ENCODE data around the gene FYN.
"Not testable (repeated sequence)": the region's sequence is repeated elsewhere in the genome, so short reads cannot be mapped to it uniquely, and the experiment has no call there.

The FYN gene

DNA sequence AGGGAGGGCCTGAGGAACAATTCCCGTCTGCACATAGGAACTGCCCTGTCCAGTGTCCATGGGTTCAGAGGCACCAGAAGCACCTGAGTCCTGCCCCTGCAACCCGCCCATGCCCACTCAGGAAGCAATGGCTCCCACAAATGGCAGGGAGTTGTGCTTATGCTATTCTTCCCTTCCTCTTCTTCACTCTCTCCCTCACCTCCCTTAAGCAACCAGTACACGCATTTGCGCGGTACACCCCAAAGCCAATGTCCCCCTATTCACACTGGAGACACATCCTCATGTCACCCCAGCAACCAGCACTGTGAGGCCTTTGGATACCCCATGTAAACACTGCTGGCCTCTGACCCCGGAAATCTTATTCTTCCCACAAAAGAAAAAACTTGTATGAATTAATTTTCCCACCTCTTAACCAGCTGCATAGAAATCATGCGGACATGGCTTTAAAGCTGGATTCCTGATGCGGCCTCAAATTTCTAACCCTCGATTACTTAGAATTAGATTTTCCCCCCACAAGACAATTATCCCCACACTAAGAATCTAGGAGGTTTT lies 30.9 kb downstream of the FYN start:
- H3K27ac ChIP-seq (ENCODE audit: low read depth, low read length): no peak overlapping the region
- no peak overlapping the region for H3K9ac ChIP-seq (ENCODE audit: low read length)
- H3K27me3 ChIP-seq (ENCODE audit: control insufficient read depth, insufficient read depth, low read length): no peaks in the 10 kb centered on the region
- no peaks in the 10 kb centered on the region for H3K36me3 ChIP-seq (ENCODE audit: control insufficient read depth, insufficient read depth, low read length)
- H3K4me3 ChIP-seq (ENCODE audit: low read depth, low read length): no peak overlapping the region
- peaks cover 43% of the 10 kb centered on the region for H3K4me1 ChIP-seq (ENCODE audit: control insufficient read depth, insufficient read depth, low read length)
- no peaks in the 10 kb centered on the region for H3K9me3 ChIP-seq (ENCODE audit: control insufficient read depth, insufficient read depth, low read depth, low read length)

DNA sequence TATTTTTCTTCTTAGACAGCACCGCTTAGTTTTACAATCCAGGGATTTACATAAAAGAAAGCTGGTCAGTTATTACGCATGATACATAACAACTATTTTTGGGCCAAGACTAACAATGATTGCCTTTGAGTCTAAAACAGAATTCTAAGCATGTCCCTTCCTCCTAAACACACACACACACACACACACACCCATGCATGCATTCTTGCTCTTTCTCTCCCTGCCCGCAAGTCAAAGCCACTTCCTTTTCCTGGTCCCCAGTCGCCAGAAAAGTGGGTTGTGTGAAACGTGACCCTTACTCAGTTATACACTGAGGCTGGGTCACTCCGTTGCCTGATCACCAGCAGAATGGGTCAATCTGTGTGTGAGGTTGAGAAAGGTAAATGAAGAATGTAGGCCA lies 31.4 kb downstream of the FYN start:
- Histone ChIP-seq H3K4me3 (ENCODE audit: low read depth, low read length) (no peak overlapping the region), H3K9me3 (ENCODE audit: control insufficient read depth, insufficient read depth, low read depth, low read length) (no peaks in the 10 kb centered on the region), H3K4me1 (ENCODE audit: control insufficient read depth, insufficient read depth, low read length) (peaks cover 43% of the 10 kb centered on the region), H3K36me3 (ENCODE audit: control insufficient read depth, insufficient read depth, low read length) (no peaks in the 10 kb centered on the region), H3K9ac (ENCODE audit: low read length) (no peak overlapping the region), H3K27ac (ENCODE audit: low read depth, low read length) (no peak overlapping the region), H3K27me3 (ENCODE audit: control insufficient read depth, insufficient read depth, low read length) (no peaks in the 10 kb centered on the region)

DNA sequence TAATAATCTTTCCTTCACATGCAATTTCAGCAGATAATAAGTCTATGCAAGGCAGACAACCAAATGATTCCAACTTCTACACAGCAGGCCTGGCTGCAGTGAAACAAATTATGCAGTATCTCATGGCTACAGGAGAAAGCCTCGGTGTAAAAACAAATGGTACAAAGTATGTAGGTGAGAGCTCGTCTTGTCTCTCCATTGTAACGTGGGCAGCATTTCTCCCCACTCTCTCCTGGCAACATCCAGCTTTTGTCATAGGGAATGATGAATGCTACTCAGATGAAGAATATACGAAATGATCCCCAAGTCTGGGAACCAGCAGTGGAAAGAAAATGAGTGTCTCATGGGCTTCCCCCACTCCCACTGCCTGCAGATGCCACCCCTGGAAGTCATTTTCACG lies 32.4 kb downstream of the FYN start:
- H3K27ac ChIP-seq (ENCODE audit: low read depth, low read length): no peak overlapping the region
- no peaks in the 10 kb centered on the region for H3K27me3 ChIP-seq (ENCODE audit: control insufficient read depth, insufficient read depth, low read length)
- H3K4me3 ChIP-seq (ENCODE audit: low read depth, low read length): no peak overlapping the region
- no peak overlapping the region for H3K9ac ChIP-seq (ENCODE audit: low read length)
- H3K4me1 ChIP-seq (ENCODE audit: control insufficient read depth, insufficient read depth, low read length): peaks cover 41% of the 10 kb centered on the region
- no peaks in the 10 kb centered on the region for H3K9me3 ChIP-seq (ENCODE audit: control insufficient read depth, insufficient read depth, low read depth, low read length)
- no peaks in the 10 kb centered on the region for H3K36me3 ChIP-seq (ENCODE audit: control insufficient read depth, insufficient read depth, low read length)

DNA sequence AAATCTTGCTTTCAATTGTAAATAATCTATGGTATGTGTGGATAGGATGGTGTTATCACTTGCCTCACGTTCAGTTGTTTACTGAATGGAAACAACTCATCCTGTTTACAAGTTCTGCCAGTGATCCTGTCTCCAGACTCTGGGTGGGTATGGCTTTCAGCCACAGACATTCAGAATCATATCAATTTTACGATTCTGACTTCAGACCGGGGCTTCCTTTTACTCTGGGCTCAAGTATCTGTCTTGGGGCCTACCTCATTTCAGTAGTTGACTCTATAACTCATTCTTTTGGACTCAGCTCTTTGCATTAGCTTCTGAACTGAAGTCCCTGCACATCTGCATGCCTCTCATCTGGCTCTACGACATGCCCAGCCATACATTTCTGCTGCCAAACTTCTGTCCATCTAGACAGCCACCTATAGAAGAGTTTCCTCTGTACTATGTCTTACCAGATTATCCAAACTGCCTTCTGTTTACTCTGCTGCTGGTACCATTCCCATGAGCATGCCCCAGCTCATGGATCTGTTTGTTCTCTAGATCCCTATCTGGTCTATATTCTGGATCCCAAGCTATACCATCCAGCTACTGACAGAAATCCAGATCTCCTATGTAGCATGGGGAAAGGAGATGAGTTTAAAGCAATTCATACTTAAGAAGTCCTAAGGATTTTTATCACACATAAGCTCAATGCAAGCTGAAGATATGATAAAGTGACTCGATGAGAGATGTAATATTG lies 34.3 kb downstream of the FYN start:
- H3K4me3 ChIP-seq (ENCODE audit: low read depth, low read length): no peak overlapping the region
- no peaks in the 10 kb centered on the region for H3K36me3 ChIP-seq (ENCODE audit: control insufficient read depth, insufficient read depth, low read length)
- no peaks in the 10 kb centered on the region for H3K9me3 ChIP-seq (ENCODE audit: control insufficient read depth, insufficient read depth, low read depth, low read length)
- H3K27me3 ChIP-seq (ENCODE audit: control insufficient read depth, insufficient read depth, low read length): no peaks in the 10 kb centered on the region
- H3K4me1 ChIP-seq (ENCODE audit: control insufficient read depth, insufficient read depth, low read length): peaks cover 25% of the 10 kb centered on the region
- H3K27ac ChIP-seq (ENCODE audit: low read depth, low read length): no peak overlapping the region
- H3K9ac ChIP-seq (ENCODE audit: low read length): no peak overlapping the region

DNA sequence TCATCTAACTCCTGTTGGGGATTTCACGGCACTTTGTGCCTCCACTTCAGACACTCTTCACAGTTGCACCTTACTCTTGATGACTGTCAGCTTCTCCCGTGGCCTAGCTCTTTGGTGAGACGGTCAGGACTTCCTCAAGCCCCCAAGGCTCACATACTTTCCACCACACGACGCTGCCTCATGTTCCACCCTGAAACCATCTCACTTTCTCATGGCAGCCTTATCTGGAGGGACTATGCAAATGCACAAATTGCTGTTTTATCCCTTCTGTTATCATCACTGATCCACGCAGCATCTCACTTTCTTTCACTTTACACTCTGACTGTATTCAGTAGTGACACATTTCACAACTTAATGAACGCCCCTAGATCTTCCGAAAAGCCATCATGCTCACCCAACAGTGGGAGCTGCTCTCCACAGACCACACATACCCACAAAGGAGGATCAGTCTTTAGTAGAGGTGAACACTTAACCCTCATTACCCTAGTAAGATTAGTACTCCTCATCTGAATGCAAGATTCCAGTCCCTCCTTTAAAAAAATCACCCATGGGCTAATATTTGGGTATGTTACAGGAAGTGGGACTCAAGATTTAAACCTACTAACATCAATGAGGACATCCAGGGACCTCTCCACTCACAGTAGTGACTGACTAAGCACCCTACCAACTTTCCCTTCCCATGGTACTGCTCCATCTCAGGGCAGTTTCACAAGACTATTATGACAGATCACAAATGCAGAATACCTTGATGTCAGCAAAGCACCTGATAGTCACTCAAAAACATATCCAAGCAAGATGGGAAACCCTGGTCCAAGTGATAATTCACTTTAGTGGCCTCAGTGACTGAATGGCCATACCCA lies 35.4 kb downstream of the FYN start:
- Histone ChIP-seq H3K27ac (ENCODE audit: low read depth, low read length) (no peak overlapping the region), H3K4me3 (ENCODE audit: low read depth, low read length) (no peak overlapping the region), H3K9me3 (ENCODE audit: control insufficient read depth, insufficient read depth, low read depth, low read length) (no peaks in the 10 kb centered on the region), H3K27me3 (ENCODE audit: control insufficient read depth, insufficient read depth, low read length) (no peaks in the 10 kb centered on the region), H3K36me3 (ENCODE audit: control insufficient read depth, insufficient read depth, low read length) (no peaks in the 10 kb centered on the region), H3K9ac (ENCODE audit: low read length) (no peak overlapping the region), H3K4me1 (ENCODE audit: control insufficient read depth, insufficient read depth, low read length) (peaks cover 15% of the 10 kb centered on the region)

DNA sequence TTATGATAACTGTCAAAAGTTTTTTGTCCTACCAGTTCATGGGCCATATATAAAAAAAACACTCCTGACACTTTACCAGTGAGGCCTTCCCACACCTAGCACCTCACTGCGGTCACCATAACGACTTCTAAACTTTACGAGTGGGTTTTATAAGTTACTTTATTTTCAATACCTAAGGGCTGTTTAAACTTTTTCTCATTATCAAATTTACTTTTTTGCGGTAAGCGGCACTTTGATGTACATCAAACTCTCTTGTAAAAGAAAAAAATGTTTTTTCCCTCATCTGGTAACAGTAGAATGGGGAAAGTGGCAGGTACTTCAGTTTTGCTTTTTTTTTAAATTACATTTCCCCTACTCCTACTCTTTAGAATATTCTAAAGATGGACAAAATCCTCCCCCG lies 36.2 kb downstream of the FYN start:
- Histone ChIP-seq H3K36me3 (ENCODE audit: control insufficient read depth, insufficient read depth, low read length) (no peaks in the 10 kb centered on the region), H3K27me3 (ENCODE audit: control insufficient read depth, insufficient read depth, low read length) (no peaks in the 10 kb centered on the region), H3K4me3 (ENCODE audit: low read depth, low read length) (no peak overlapping the region), H3K27ac (ENCODE audit: low read depth, low read length) (no peak overlapping the region), H3K4me1 (ENCODE audit: control insufficient read depth, insufficient read depth, low read length) (peaks cover 9% of the 10 kb centered on the region), H3K9me3 (ENCODE audit: control insufficient read depth, insufficient read depth, low read depth, low read length) (no peaks in the 10 kb centered on the region), H3K9ac (ENCODE audit: low read length) (no peak overlapping the region)

DNA sequence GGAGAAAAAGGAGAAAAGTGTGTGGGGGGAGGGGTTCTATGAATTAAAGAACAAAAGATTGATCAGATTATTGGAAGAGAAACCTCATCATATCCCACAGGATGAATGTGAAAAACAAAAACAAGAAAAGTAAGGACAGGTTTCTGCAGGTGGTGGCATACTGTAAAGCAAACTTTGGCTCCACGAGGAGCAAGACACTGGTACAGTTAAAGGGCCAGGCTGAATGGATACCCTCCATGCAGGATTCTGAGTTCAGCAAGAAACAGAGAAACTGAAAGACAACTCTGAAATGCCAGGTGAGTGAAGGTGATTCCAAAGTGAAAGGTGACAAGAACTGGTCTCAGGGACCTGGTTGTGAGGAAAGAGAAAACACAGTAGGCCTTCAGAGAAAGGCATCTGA lies 37.4 kb downstream of the FYN start:
- no peak overlapping the region for H3K4me3 ChIP-seq (ENCODE audit: low read depth, low read length)
- no peaks in the 10 kb centered on the region for H3K9me3 ChIP-seq (ENCODE audit: control insufficient read depth, insufficient read depth, low read depth, low read length)
- peak overlapping the region; percentile 29; the same call in 1 of the 2 replicates for H3K27ac ChIP-seq (ENCODE audit: low read depth, low read length)
- H3K27me3 ChIP-seq (ENCODE audit: control insufficient read depth, insufficient read depth, low read length): no peaks in the 10 kb centered on the region
- H3K36me3 ChIP-seq (ENCODE audit: control insufficient read depth, insufficient read depth, low read length): no peaks in the 10 kb centered on the region
- H3K4me1 ChIP-seq (ENCODE audit: control insufficient read depth, insufficient read depth, low read length): peaks cover 6% of the 10 kb centered on the region
- H3K9ac ChIP-seq (ENCODE audit: low read length): no peak overlapping the region

DNA sequence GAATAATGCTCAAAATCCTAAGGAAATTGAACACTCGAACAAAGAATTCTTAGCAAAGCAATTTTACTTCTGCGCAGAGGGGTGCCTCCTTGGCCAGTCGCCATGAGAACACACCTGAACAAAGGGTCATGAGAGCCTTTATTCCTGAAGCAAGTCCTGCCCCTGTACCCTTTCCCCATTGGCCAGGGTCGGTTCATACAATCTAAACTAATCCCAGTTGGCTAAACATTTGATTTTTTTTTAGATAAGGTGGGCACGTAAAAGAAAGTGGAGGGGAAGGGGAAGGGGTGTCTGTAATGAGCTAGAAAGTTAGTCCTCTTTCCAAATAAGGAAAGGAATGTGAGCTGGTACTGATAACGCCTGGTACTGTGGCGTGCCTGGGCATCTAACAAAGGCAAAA lies 37.9 kb downstream of the FYN start:
- H3K27me3 ChIP-seq (ENCODE audit: control insufficient read depth, insufficient read depth, low read length); H3K36me3 ChIP-seq (ENCODE audit: control insufficient read depth, insufficient read depth, low read length); H3K9ac ChIP-seq (ENCODE audit: low read length); H3K4me1 ChIP-seq (ENCODE audit: control insufficient read depth, insufficient read depth, low read length); H3K9me3 ChIP-seq (ENCODE audit: control insufficient read depth, insufficient read depth, low read depth, low read length); H3K4me3 ChIP-seq (ENCODE audit: low read depth, low read length); H3K27ac ChIP-seq (ENCODE audit: low read depth, low read length): not testable (repeated sequence)

DNA sequence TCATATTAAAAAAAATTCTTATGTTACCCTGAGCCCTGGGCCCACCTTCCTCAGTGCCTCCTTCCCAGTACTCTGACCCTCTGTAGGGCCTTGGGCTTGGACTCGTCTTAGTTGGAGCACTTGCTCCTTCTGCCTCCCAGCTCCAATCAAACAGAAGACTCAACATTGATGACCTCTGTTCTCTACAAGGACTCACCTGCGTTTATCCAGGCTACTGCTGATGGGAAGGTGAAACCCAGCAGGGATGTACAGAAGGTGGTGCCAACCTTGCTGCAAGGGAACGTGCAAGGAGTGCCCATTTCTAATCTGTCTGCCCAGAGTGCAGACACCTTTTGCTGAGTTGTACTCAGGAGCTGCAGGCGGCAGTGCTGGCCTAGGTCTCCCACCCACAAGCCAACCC lies 38.9 kb downstream of the FYN start:
- no peak overlapping the region for H3K9ac ChIP-seq (ENCODE audit: low read length)
- H3K27me3 ChIP-seq (ENCODE audit: control insufficient read depth, insufficient read depth, low read length): no peaks in the 10 kb centered on the region
- H3K4me1 ChIP-seq (ENCODE audit: control insufficient read depth, insufficient read depth, low read length): peaks cover 6% of the 10 kb centered on the region
- H3K9me3 ChIP-seq (ENCODE audit: control insufficient read depth, insufficient read depth, low read depth, low read length): no peaks in the 10 kb centered on the region
- H3K27ac ChIP-seq (ENCODE audit: low read depth, low read length): no peak overlapping the region
- no peak overlapping the region for H3K4me3 ChIP-seq (ENCODE audit: low read depth, low read length)
- no peaks in the 10 kb centered on the region for H3K36me3 ChIP-seq (ENCODE audit: control insufficient read depth, insufficient read depth, low read length)

DNA sequence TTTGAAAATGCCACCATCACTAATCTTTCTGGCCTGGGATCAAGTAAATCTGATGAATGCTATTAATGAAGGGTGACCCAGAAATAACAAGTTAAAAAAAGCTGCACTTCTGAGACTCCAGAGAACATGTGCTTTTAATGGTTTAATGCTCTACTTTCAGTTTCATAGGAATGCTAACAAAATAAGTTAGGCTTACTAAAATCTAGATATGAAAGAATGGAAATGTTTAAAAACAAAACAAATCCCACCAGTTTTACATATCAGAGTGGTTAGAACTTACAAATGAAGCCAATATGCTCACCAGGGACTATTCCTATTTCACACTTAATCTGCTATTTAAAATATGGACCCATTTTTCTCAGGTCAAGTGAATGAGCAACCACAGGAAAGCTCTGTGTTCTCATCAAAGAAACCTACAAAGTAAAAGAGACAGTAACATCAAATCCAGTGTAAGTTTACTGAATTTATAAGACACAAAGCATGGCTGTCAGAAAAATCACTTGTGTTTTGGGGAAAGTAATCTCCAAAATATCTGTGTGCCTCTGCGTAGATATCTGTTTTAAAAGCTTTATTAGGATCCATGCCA lies 40.3 kb downstream of the FYN start:
- no peak overlapping the region for H3K4me3 ChIP-seq (ENCODE audit: low read depth, low read length)
- H3K36me3 ChIP-seq (ENCODE audit: control insufficient read depth, insufficient read depth, low read length): no peaks in the 10 kb centered on the region
- H3K4me1 ChIP-seq (ENCODE audit: control insufficient read depth, insufficient read depth, low read length): peaks cover 6% of the 10 kb centered on the region
- no peak overlapping the region for H3K27ac ChIP-seq (ENCODE audit: low read depth, low read length)
- no peaks in the 10 kb centered on the region for H3K27me3 ChIP-seq (ENCODE audit: control insufficient read depth, insufficient read depth, low read length)
- H3K9ac ChIP-seq (ENCODE audit: low read length): no peak overlapping the region
- no peaks in the 10 kb centered on the region for H3K9me3 ChIP-seq (ENCODE audit: control insufficient read depth, insufficient read depth, low read depth, low read length)

DNA sequence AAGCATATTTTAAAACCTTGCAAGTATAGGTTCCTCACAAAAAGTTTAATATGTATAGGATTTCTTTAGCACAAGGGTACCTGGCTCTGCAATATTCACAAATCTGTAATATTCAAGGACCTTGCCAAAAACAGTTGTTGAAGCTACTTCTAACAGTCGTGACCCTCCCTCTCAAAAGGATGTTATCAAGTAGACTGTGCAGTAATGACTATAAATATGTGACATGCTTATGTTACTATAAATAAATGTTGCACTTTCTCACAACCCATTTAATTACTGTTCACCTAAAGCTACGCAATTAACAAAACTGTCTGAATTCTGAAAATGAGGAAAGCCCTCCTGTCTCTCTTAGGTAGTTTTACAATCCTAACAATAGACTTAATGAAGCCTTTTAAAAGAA lies 41.8 kb downstream of the FYN start:
- Histone ChIP-seq H3K27me3 (ENCODE audit: control insufficient read depth, insufficient read depth, low read length) (no peaks in the 10 kb centered on the region), H3K36me3 (ENCODE audit: control insufficient read depth, insufficient read depth, low read length) (no peaks in the 10 kb centered on the region), H3K4me1 (ENCODE audit: control insufficient read depth, insufficient read depth, low read length) (peaks cover 6% of the 10 kb centered on the region), H3K27ac (ENCODE audit: low read depth, low read length) (no peak overlapping the region), H3K9me3 (ENCODE audit: control insufficient read depth, insufficient read depth, low read depth, low read length) (no peaks in the 10 kb centered on the region), H3K9ac (ENCODE audit: low read length) (no peak overlapping the region), H3K4me3 (ENCODE audit: low read depth, low read length) (no peak overlapping the region)
